ENCODE results near the gene C4BPA.

GRCh38 chr1:207067185-207067584 is 36.8 kb upstream of the C4BPA start:
- TF ChIP-seq EZH2 (IDR thresholded peaks at IDR 0.05; ENCODE audit: low read depth, low read length, severe bottlenecking) (no peak), MAFK (IDR thresholded peaks at IDR 0.05; ENCODE audit: low read depth, low read length) (no peak), CTCF (IDR thresholded peaks at IDR 0.05; ENCODE audit: control extremely low read depth in 1 of 3, insufficient read depth in 1 of 3, low read depth in 1 of 3, low read length in 3 of 3) (no peak), KDM1A (IDR thresholded peaks at IDR 0.05; ENCODE audit: borderline replicate concordance, low read length) (no peak), POLR2AphosphoS5 (IDR thresholded peaks at IDR 0.05; ENCODE audit: low read depth, low read length) (no peak), RXRA (IDR thresholded peaks at IDR 0.05; ENCODE audit: insufficient read depth, low read depth, low read length) (no peak), SRF (IDR thresholded peaks at IDR 0.05; ENCODE audit: low read depth, low read length) (no peak)
